Measurements from ENCODE around the gene CDH1.

CDH1 gene

GRCh38 chr16:68732042-68732680, 4.9 kb upstream of the CDH1 start:
- DNase-seq = no peak

GRCh38 chr16:68732741-68733399, 4.2 kb upstream of the CDH1 start:
- DNase-seq = no peak

GRCh38 chr16:68733570-68733969, 3.5 kb upstream of the CDH1 start:
- DNase-seq = no peak

- DNase-seq = no peak
Measured at GRCh38 chr16:68734782-68735181, 2.3 kb upstream of the CDH1 start.

GRCh38 chr16:68736561-68736960, 531 bp upstream of the CDH1 start:
- no peak for DNase-seq

GRCh38 chr16:68737730-68738629, 888 bp downstream of the CDH1 start:
- DNase-seq = no peak

- no peak for DNase-seq
Measured at GRCh38 chr16:68739964-68740627, 3.0 kb downstream of the CDH1 start.

DNA sequence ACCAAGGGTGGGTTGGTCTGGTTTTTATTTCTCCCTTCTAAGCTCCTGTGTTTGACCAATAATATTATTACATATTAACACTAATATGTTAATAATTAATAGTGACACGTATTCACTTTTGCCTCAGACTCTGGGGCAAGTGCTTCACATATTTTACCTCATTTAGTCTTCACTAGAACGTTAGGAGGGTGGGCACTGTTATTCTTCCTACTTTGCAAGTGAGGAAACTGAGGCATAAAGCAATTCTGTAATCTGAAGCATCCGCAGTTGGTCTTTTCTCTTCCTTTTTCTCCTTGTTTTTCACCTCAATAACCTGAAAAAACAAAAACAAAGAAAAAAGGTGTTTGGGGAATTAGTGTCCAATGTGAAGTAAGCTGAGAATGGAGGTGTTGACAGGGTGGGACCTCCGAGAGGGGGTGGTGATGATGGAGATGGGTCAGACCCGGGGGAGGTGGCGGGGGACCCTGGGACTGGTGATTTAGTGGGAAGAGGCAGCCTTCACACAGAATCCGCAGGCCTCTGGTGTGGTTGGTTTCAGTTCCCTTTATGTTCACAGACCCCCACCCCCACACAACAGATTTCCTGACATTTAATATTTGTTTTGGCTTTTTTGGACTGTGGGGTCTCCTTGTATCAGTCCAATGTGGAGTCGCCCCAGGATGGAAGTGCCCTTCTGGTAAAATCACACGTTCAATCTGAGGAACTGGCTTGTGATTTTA, 3.7 kb downstream of the CDH1 start:
- no peak for DNase-seq

GRCh38 chr16:68743664-68744063, 6.6 kb downstream of the CDH1 start:
- no peak for DNase-seq

GRCh38 chr16:68744744-68745280, 7.7 kb downstream of the CDH1 start:
- DNase-seq = no peak

- DNase-seq = no peak
Measured at GRCh38 chr16:68746951-68747350, 9.9 kb downstream of the CDH1 start.

GRCh38 chr16:68749432-68749831, 12.3 kb downstream of the CDH1 start:
- no peak for DNase-seq

- no peak for DNase-seq
Measured at GRCh38 chr16:68750193-68750695, 13.2 kb downstream of the CDH1 start.

DNA sequence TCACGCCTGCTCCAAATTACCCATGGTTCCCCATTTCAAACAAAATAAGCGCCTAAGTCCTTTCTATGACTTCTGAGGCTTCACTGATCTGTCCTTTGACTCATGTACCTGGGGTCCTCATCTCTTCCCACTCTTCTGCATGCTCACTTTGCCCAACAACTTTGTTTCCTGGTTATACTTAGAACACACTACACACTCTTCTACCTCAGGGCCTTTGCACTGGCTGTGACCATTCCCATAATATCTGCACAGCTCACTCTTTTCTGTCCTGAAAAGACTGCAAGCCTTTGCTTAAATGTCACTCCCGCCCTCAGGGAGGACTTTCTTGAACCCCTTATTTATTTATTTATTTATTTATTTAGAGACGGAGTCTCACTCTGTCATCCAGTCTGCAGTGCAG, 14.1 kb downstream of the CDH1 start:
- DNase-seq = no peak

GRCh38 chr16:68752602-68753001, 15.5 kb downstream of the CDH1 start:
- no peak for DNase-seq

- no peak for DNase-seq
Measured at GRCh38 chr16:68754084-68754792, 17.1 kb downstream of the CDH1 start.

- DNase-seq = no peak
Measured at GRCh38 chr16:68756239-68756915, 19.3 kb downstream of the CDH1 start.

DNA sequence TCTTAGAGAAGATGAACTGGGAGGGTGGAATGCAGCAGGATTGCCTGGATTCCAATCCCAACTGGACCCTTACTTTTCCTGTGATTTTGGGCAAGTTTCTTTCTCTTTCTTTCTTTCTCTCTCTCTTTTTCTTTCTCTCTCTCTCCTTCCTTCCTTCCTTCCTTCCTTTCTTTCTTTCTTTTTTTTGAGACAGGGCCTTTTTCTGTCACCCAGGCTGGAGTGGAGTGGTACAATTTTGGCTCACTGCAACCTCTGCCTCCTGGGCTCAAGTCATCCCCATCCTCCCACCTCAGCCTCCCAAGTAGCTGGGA, 20.5 kb downstream of the CDH1 start:
- DNase-seq = no peak

DNA sequence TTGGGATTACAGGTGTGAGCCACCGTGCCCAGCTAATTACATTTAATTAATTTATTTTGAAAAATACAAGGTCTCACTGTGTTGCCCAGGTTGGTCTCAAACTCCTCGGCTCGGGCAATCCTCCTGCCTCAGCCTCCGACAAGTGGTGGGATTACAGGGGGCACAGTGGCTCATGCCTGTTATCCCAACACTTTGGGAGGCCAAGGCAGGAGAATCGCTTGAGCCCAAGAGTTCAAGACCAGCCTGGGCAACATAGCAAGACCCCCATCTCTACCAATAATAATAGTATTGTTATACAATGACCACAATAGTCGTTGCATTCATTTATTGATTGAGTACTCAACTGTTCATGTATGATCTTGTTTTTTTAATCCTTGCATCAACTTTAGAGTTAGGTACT, 22.0 kb downstream of the CDH1 start:
- no peak for DNase-seq

- no peak for DNase-seq
Measured at GRCh38 chr16:68760671-68761275, 23.7 kb downstream of the CDH1 start.
